DND-41 (cell line): Measurements from ENCODE around the gene NOC2L.
A peak's percentile ranks its signal among the peaks of the same experiment; 100 is the strongest.

Source experiments
- ATAC-seq: fragments of 200-7000 bp; cut with Tn5 transposase; 3 replicates; pipeline ENCODE4 v1.9.1; 2021; ENCODE audit warnings: low read depth; ENCODE audit not compliant: insufficient read depth
- DNase-seq: peaks from one replicate; pipeline ENCODE4 v3.0.0-alpha.2; 2020
- H2AFZ ChIP-seq: 2 replicates; pipeline ENCODE4 v1.6.0; 2012; ENCODE audit warnings: low read depth, low read length
- H3K27ac ChIP-seq: 2 replicates; pipeline ENCODE4 v1.5.1; 2012; ENCODE audit warnings: low read length, inconsistent platforms
- H3K27me3 ChIP-seq: fragments of 200-600 bp; sonication (generic); 2 replicates; pipeline ENCODE4 v1.6.0; 2012; ENCODE audit warnings: low read length, mild to moderate bottlenecking, inconsistent platforms; ENCODE audit not compliant: insufficient read depth, poor library complexity
- H3K36me3 ChIP-seq: 2 replicates; pipeline ENCODE4 v1.5.1; 2012; ENCODE audit warnings: low read length, inconsistent platforms; ENCODE audit not compliant: insufficient read depth
- H3K4me1 ChIP-seq: 2 replicates; pipeline ENCODE4 v1.5.1; 2012; ENCODE audit warnings: mild to moderate bottlenecking, low read length; ENCODE audit not compliant: insufficient read depth
- H3K4me2 ChIP-seq: 2 replicates; pipeline ENCODE4 v1.6.0; 2012; ENCODE audit warnings: mild to moderate bottlenecking, moderate library complexity, low read length, inconsistent platforms; ENCODE audit not compliant: insufficient read depth
- H3K4me3 ChIP-seq, 2 experiments: fragments of 200-600 bp in 1 of 2; shearing (Covaris generic) in 1 of 2; 2 replicates each; pipeline ENCODE4 v1.5.1; 2012 to 2016; ENCODE audit warnings: inconsistent platforms in 2 of 2, low read length in 2 of 2, mild to moderate bottlenecking in 2 of 2, low read depth in 1 of 2, moderate library complexity in 1 of 2
- H3K79me2 ChIP-seq: 2 replicates; pipeline ENCODE4 v1.6.0; 2012; ENCODE audit warnings: low read length, inconsistent platforms; ENCODE audit not compliant: insufficient read depth
- H3K9ac ChIP-seq: 2 replicates; pipeline ENCODE4 v1.6.0; 2012; ENCODE audit warnings: low read depth, mild to moderate bottlenecking, inconsistent platforms, low read length, moderate library complexity
- H3K9me3 ChIP-seq: 2 replicates; pipeline ENCODE4 v1.5.1; 2012; ENCODE audit warnings: low read length, moderate library complexity, mild to moderate bottlenecking, inconsistent platforms; ENCODE audit not compliant: insufficient read depth, severe bottlenecking
- H4K20me1 ChIP-seq: 2 replicates; pipeline ENCODE4 v1.6.0; 2012; ENCODE audit warnings: low read length; ENCODE audit not compliant: insufficient read depth
- EZH2 ChIP-seq: IDR thresholded peaks from 3 replicates; pipeline ENCODE4 v1.6.1; 2012; ENCODE audit warnings: borderline replicate concordance, low read depth, mild to moderate bottlenecking, moderate library complexity, low read length, inconsistent platforms; ENCODE audit not compliant: severe bottlenecking
- TF ChIP-seq, protein P1 (sequence below): IDR thresholded peaks from 2 replicates; pipeline ENCODE4 v1.5.1; 2012; ENCODE audit warnings: borderline replicate concordance, low read length, moderate library complexity, mild to moderate bottlenecking; ENCODE audit not compliant: poor library complexity, severe bottlenecking; ENCODE audit errors: extremely low read depth

The NOC2L gene

DNA sequence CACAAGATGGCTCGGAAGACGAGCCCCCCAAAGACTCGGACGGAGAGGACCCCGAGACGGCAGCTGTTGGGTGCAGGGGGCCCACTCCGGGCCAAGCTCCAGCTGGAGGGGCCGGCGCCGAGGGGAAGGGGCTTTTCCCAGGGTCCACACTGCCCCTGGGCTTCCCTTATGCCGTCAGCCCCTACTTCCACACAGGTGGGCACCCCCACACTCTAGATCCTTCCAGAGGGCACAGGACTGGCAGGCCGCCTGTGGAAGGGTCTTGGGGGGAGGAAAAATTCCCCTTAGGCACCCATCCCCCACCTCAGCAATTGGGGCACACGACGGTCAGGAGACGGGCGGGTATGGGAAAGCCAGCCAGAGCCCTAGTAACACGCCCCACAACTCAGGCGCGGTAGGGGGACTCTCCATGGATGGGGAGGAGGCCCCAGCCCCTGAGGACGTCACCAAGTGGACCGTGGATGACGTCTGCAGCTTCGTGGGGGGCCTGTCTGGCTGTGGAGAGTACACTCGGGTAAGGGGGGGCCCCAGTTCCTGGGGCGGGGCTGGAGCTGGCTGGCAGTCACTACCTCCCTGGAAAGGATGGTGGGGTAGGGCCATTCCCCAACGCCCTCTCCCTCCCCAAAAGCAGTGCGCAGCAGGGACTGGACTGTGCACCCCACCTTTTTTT lies 16.1 kb downstream of the NOC2L start:
- ATAC-seq (0 out of 3 replicates have a peak, but pooled peaks have one; percentile 12), DNase-seq (no peak)

DNA sequence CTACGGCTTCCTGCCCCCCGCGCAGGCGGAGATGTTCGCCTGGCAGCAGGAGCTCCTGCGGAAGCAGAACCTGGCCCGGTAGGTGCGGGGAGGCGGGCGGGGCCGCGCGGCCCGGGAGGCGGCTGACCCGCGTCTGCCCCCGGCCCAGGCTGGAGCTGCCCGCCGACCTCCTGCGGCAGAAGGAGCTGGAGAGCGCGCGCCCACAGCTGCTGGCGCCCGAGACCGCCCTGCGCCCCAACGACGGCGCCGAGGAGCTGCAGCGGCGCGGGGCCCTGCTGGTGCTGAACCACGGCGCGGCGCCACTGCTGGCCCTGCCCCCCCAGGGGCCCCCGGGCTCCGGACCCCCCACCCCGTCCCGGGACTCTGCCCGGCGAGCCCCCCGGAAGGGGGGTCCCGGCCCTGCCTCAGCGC lies 16.6 kb downstream of the NOC2L start:
- DNase-seq (no peak), ATAC-seq (no peak)
- H3K27ac ChIP-seq: no peak overlapping the region
- H3K4me3 ChIP-seq: no peak overlapping the region
- no peak overlapping the region for H3K9ac ChIP-seq
- peaks cover 17% of the 10 kb centered on the region for H3K4me1 ChIP-seq
- H2AFZ ChIP-seq: no peak overlapping the region
- TF ChIP-seq EZH2: no peak
- TF ChIP-seq, protein P1, sequence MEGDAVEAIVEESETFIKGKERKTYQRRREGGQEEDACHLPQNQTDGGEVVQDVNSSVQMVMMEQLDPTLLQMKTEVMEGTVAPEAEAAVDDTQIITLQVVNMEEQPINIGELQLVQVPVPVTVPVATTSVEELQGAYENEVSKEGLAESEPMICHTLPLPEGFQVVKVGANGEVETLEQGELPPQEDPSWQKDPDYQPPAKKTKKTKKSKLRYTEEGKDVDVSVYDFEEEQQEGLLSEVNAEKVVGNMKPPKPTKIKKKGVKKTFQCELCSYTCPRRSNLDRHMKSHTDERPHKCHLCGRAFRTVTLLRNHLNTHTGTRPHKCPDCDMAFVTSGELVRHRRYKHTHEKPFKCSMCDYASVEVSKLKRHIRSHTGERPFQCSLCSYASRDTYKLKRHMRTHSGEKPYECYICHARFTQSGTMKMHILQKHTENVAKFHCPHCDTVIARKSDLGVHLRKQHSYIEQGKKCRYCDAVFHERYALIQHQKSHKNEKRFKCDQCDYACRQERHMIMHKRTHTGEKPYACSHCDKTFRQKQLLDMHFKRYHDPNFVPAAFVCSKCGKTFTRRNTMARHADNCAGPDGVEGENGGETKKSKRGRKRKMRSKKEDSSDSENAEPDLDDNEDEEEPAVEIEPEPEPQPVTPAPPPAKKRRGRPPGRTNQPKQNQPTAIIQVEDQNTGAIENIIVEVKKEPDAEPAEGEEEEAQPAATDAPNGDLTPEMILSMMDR: no peak
- H3K36me3 ChIP-seq: peaks cover 28% of the 10 kb centered on the region
- peaks cover 1% of the 10 kb centered on the region for H3K9me3 ChIP-seq
- H4K20me1 ChIP-seq: peaks cover 50% of the 10 kb centered on the region
- H3K27me3 ChIP-seq: peaks cover 41% of the 10 kb centered on the region
- H3K79me2 ChIP-seq: no peaks in the 10 kb centered on the region
- H3K4me2 ChIP-seq: no peak overlapping the region

More for the DNA sequence above, 16.1 kb downstream of the NOC2L start:
- Histone ChIP-seq H3K9me3 (peaks cover 1% of the 10 kb centered on the region), H3K36me3 (peaks cover 33% of the 10 kb centered on the region), H3K9ac (no peak overlapping the region), H3K79me2 (no peaks in the 10 kb centered on the region), H2AFZ (no peak overlapping the region), H3K27ac (no peak overlapping the region), H3K4me3 (no peak overlapping the region), H3K27me3 (peaks cover 41% of the 10 kb centered on the region), H3K4me2 (no peak overlapping the region), H4K20me1 (peaks cover 56% of the 10 kb centered on the region), H3K4me1 (peaks cover 17% of the 10 kb centered on the region)
- no peak for TF ChIP-seq EZH2
- TF ChIP-seq, protein P1: no peak

DNA sequence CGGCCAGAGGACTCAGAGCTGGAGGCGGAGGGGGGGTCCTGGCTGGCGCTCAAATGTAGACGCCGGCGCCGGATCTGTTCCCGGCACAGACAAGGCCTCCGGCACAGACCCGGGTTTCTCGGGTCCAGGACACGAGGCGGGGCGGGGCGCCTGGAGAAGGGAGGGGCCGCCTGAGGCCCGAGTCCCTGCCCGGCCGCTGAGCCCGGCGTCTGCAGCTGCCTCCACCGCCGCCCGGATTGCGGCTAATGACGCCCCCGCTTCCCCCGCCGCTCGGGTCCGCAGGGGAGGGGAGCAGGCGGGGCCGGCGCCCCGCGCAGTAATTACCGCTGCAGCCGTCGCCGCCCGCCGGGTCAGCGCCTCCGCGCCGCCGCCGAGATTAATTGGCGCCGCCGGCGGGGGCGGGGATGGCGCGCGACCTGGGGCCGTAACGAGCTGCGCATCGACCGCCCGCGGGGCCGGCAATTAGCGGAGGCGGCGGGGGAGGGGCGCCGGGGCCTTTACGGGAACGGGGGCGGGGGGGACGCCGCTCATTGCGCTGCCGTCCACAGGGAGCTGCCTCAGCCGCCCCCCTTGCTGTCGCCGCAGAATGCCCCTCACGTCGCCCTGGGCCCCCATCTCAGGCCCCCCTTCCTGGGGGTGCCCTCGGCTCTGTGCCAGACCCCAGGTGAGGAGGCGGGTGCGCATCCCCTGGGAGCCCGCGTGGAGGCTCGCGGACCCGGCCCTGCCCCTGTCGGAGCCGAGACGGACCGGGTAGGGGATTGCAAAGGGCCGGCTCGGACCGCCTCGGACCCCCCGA lies 17.3 kb downstream of the NOC2L start:
- H3K4me1 ChIP-seq: peaks cover 17% of the 10 kb centered on the region
- no peak overlapping the region for H3K9ac ChIP-seq
- no peak overlapping the region for H3K27ac ChIP-seq
- H4K20me1 ChIP-seq: peaks cover 46% of the 10 kb centered on the region
- H3K4me2 ChIP-seq: no peak overlapping the region
- no peak overlapping the region for H2AFZ ChIP-seq
- ATAC-seq: peak; percentile 30; the same call in 2 of the 3 replicates
- DNase-seq: peak; percentile 33
- peaks cover 1% of the 10 kb centered on the region for H3K9me3 ChIP-seq
- peak; percentile 95 for TF ChIP-seq EZH2
- TF ChIP-seq, protein P1: no peak
- peaks cover 41% of the 10 kb centered on the region for H3K27me3 ChIP-seq
- no peaks in the 10 kb centered on the region for H3K79me2 ChIP-seq
- peaks cover 21% of the 10 kb centered on the region for H3K36me3 ChIP-seq
- no peak overlapping the region for H3K4me3 ChIP-seq
